ENCODE data around the gene FGFR3. TPM values are rescaled to one million over a fixed set of nuclear protein-coding genes. Genes with fewer than 3 reads are reported as not detected.

The FGFR3 gene
- total RNA-seq, 1 donor from 2014 or later = 2.9 TPM

DNA sequence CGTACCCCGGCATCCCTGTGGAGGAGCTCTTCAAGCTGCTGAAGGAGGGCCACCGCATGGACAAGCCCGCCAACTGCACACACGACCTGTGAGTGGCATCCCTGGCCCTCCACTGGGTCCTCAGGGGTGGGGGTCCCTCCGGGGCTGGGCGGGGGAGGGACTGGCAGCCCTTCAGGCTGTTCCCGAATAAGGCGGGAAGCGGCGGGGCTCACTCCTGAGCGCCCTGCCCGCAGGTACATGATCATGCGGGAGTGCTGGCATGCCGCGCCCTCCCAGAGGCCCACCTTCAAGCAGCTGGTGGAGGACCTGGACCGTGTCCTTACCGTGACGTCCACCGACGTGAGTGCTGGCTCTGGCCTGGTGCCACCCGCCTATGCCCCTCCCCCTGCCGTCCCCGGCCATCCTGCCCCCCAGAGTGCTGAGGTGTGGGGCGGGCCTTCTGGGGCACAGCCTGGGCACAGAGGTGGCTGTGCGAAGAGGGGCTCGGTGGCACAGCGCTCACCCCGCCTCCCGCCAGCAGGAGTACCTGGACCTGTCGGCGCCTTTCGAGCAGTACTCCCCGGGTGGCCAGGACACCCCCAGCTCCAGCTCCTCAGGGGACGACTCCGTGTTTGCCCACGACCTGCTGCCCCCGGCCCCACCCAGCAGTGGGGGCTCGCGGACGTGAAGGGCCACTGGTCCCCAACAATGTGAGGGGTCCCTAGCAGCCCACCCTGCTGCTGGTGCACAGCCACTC, 13.7 kb downstream of the FGFR3 start:
- DNase-seq (no peak), ATAC-seq (ENCODE audit: poor library complexity) (no peak)
- intact Hi-C loops (cut with DNase I) = no loop called here

DNA sequence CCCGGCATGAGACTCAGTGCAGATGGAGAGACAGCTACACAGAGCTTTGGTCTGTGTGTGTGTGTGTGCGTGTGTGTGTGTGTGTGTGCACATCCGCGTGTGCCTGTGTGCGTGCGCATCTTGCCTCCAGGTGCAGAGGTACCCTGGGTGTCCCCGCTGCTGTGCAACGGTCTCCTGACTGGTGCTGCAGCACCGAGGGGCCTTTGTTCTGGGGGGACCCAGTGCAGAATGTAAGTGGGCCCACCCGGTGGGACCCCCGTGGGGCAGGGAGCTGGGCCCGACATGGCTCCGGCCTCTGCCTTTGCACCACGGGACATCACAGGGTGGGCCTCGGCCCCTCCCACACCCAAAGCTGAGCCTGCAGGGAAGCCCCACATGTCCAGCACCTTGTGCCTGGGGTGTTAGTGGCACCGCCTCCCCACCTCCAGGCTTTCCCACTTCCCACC, 14.3 kb downstream of the FGFR3 start:
- DNase-seq (no peak), ATAC-seq (ENCODE audit: poor library complexity) (no peak)
- intact Hi-C loops (cut with DNase I) = no loop called here

DNA sequence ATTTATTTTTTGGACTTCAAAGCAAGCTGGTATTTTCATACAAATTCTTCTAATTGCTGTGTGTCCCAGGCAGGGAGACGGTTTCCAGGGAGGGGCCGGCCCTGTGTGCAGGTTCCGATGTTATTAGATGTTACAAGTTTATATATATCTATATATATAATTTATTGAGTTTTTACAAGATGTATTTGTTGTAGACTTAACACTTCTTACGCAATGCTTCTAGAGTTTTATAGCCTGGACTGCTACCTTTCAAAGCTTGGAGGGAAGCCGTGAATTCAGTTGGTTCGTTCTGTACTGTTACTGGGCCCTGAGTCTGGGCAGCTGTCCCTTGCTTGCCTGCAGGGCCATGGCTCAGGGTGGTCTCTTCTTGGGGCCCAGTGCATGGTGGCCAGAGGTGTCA, 15.3 kb downstream of the FGFR3 start:
- DNase-seq (no peak), ATAC-seq (ENCODE audit: poor library complexity) (no peak)
- intact Hi-C loops (cut with DNase I) = no loop called here

DNA sequence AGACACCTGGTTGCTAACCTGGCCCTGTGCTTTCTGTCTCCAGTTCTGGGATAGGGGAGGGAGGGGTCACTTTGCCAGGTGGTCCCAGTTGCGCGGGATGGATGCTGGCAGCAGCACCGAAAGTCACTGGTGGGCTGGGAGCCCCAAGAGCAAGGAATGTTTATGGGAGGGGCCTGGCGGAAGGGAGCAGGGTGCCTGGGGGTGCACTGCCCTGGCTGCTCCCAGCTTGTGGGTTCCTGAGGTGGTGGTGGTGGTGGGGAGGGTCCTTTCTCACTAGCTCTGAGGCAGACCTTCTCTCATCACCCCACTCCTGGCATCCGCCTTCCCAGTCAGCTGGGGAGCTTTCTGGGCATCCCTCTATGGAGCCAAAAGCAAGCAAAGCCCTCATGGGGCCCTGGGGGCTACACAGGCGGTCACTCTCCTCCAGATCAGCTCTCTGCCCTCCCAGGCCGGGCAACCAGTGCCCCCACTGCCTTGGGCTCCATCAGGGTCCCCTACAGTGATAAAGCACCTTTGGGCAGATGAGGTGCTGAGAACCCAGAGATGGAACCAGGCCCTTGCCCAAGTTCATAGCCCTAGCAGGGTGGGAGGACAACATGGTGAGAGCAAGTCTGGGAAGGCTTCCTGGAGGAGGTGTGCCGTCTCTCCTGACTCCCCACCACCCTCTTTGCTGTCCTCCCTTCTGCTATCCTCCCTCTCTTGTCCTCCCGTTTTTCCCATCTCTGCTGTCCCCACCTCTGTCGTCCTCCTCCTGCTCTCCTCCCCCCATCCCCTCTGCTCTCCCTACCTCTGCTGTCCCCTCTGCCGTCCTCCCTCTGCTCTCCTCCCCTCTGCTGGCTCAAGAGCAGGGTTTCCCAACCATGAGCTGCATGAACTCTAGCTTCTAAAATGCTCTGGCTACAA, 16.0 kb downstream of the FGFR3 start:
- intact Hi-C loops (cut with DNase I) = no loop called here

DNA sequence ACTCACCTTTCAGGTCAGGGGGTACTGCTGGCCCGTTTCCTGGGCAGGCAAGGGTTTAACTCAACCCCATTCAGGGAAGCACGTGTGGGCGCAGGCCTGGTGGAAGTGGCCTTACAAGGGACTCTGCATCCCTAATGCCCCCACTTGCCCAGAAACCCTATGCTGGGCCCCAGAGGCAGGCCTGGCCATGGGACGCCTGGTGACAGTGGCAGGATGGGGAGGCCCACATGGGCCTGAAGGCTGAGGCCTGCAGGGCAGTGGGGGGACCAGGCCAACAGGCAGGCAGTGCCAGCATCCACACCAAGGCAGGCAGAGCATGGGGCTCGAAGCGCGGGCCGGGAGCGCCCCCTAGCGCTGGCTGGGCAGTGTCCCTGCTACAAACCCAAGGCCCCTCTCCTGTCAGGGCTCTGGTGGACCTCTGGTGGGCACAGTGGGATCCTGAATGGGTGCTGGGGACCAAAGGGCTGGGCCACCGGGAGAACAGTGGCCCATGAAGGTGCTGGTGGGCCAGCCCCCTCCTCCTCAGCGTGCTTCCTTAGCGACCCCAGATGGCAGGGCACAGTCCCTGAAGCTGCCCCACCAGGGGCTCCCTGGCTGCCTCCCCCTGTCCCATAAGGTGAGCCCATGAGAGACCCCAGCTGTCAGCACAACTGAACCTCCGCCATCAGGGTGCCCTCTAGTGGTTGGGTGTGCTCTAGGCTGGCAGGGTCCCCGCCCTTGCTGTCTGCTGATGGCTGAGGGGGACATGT, 16.8 kb downstream of the FGFR3 start:
- ATAC-seq (ENCODE audit: poor library complexity) (peak; percentile 79), DNase-seq (peak; percentile 75)
- intact Hi-C loops (cut with DNase I) = loop anchor here (5.0 kb wide), 1 partner anchor 63 kb away; no protein-coding TSS in a partner anchor

More for the DNA sequence above, 16.0 kb downstream of the FGFR3 start:
- ATAC-seq (ENCODE audit: poor library complexity) (no peak), DNase-seq (no peak)

DNA sequence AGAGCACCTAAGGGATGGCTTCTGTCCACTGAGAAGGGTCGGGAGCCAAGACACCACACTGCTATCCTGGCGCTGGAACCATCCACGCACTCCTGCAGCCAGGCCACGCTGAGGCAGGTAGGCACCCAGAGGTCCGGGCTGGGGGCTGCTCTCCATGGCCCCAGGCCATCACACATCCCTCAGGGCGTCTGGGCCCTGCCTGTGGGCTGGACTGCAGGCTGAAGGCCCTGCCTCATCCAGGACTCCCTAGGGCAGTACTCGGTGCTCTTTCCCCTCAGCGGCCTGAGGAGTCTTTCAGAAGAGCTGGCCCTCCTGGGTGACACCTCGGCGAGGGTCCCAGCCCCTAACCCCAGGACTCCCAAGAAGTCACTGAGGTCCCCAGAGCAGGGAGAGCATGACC, 17.7 kb downstream of the FGFR3 start:
- intact Hi-C loops (cut with DNase I) = loop anchor here (5.0 kb wide), 1 partner anchor 63 kb away; no protein-coding TSS in a partner anchor
- ATAC-seq (ENCODE audit: poor library complexity) = no peak

DNA sequence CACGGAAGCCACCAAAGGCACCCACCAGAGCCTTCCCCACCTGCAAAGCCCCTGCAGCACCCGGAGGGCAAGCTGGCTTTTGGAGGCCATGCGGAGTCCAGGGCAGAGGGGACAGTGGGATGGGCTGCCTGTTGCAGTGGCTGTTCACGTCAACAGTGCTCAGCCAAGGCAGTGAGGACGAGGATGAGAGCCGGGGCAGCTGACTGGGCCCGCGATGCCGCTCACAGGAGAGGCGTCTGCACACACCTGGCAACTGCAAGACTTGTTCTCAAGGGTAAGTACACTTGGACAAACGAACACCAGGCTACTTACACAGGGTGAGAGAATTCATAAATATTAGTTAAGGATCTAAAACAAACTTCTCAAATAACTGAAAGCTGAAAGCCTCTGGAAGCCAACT, 19.6 kb downstream of the FGFR3 start:
- ATAC-seq (ENCODE audit: poor library complexity) = no peak
- no peak for DNase-seq
- intact Hi-C loops (cut with DNase I) = loop anchor here (5.0 kb wide), 1 partner anchor 65 kb away; no protein-coding TSS in a partner anchor

More for the DNA sequence above, 17.7 kb downstream of the FGFR3 start:
- no peak for DNase-seq

DNA sequence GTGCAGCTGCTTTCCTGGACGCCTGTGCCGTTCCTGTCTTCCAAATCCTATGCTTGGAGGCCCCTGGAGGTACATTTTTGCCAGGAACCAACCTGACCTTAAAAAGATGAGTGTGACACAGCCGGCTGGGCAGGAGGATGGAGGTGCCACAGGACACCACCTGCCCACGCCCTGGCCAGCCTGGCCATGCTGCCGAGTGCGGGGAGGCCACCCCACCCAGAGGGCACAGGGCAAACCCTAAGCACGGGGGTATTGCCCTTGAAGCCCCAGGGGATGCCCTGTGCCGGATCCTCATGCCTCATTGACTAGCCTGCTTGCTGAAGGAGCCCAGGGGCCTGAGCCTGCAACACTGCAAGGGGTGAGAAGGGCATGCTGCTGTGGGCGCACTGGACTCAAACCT, 20.1 kb downstream of the FGFR3 start:
- ATAC-seq (ENCODE audit: poor library complexity) (no peak), DNase-seq (no peak)
- intact Hi-C loops (cut with DNase I) = loop anchor here (5.0 kb wide), 1 partner anchor 66 kb away; no protein-coding TSS in a partner anchor

DNA sequence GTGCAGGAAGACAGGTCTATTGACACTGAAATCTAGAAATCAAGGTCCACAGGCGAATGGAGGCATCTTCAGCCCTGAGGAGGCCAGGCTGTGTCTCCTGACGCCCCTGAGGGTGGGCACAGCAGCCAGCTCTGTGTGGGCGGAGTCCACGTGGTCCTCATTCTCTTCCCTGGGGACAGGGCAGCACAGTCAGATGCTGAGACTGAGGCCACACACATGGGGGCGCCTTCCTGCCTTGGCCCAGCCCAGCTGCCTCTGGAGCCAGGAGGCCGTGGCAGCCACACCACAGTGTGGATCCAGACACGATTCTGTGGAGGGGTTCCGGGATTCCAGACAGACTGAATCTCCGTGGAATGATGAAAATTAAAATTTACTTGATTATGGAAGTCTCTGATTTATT, 20.8 kb downstream of the FGFR3 start:
- DNase-seq = no peak
- ATAC-seq (ENCODE audit: poor library complexity) = no peak
- intact Hi-C loops (cut with DNase I) = loop anchor here (5.0 kb wide), 1 partner anchor 67 kb away; no protein-coding TSS in a partner anchor

DNA sequence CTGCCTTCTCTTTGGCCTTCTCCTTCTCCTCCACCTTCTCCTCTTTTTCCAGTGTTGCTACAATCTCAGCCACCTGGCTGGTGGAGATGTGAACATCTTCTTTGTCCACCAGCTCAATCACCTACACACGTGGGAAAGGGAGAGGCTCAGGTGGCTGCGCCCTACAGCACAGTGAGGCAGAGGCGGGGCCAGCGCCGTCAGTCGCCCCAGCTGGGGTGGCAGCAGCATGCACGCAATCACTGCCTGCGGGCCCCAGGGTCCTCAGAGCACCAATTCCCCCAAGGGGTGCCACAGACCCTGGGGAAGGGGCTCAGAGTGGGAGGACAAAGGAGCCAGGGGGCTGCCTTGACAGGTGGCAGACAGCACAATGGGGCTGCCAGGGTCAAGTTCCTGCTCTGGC, 21.4 kb downstream of the FGFR3 start:
- ATAC-seq (ENCODE audit: poor library complexity) = no peak
- no peak for DNase-seq
- intact Hi-C loops (cut with DNase I) = loop anchor here (5.0 kb wide), 1 partner anchor 67 kb away; no protein-coding TSS in a partner anchor

DNA sequence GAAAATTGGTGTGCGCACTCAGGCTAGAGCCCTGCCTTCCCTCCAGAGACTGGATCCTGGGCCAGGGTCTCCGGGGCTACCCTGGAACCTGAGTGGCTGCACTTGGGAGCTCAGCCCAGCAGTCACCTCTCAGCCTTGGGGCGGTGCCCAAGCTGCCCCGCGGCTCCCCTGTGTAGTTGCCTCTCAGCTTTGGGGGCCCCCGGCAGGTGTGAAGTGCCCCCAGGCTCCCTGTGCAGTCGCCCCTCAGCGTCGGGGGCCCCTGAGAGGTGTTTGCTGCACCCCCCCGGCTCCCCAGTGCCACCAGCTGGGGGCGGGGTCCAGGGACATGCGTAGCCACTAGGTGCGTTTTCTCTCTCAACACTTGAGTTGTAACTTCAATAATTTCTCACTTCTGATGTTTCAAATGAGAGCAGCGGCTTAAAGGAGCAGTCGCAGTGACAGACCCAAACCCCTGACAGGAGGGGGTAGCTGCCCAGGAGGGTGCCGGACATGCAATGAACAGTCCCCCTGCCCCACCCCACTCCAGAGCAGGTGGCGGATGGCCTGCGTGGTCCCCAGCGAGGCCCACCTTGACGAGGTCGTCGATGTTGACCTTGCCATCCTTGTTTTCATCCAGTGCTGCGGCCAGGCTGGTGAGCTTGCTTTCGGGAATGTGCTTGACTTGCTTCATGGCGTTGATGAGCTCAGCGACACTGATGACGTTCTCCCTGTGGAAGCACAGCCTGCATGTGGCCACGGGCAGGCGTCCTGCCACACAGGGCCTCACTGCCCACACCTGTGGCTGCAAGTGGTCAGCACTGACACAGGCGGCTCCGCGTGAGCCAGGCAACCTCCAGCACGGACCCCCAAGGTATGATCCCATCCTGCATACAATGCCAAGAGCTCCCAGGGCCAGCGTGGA, 22.3 kb downstream of the FGFR3 start:
- intact Hi-C loops (cut with DNase I) = no loop called here
- DNase-seq = no peak
- ATAC-seq (ENCODE audit: poor library complexity) = no peak

DNA sequence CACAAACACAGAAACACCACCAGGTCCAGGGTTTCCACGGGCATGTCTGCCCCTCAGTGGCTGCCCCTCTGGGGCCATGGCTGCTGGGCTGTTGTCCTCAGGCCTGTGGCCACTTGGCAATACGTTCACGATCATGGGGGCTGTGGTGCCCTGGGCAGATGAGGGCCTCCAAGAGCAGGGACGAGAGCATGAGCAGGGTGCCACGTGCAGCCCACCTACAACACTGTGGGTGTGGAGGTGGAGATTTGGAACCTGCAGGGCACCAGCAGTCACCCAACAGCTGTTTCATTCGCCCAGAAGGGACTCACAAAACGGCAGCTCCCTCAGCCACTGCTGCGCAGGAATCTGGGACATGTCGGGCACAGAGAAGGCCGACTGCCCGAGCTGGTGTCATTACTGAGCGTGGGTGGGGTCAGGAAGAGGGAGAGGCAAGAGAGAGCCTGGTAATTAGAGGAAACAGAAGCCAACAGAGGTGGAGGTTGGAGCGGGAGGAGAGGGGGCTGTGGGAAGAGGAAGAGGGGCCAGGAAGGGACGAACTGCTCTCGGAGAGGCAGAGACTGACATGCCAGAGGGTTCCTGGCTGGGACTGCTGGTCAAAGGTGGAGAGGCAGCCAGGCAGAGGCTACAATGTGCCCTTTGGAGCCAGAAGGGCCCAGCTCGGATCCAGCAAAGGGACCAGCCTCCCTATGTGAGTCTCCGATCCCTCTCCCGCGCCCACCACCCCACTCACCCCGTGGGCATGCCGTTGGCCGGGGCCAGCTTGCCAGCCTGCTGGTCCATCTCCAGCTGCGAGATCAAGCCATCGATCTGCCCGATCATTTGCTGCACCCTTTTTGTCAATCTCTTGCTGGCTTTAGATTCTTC, 23.1 kb downstream of the FGFR3 start:
- ATAC-seq (ENCODE audit: poor library complexity) (no peak), DNase-seq (no peak)
- intact Hi-C loops (cut with DNase I) = no loop called here

DNA sequence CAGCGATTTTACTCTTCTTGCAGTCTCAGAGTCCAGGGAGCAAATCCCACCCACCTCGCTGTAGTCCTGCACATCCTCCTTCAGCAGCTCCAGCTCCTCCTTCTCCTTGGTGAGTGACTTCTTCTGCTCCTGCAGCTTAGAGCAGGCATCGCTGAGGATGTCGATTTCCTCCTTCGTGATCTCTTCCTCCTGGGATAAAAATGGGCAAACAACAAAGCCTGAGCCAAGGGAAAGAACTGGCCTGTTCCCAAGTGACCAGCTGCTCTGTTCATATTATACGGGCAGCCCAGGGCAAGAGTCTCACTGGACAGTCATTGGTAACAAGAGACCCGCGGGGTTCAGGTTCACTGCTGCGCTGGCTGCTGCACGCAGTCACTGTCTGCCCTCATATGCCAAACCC, 26.2 kb downstream of the FGFR3 start:
- no peak for DNase-seq
- intact Hi-C loops (cut with DNase I) = no loop called here

DNA sequence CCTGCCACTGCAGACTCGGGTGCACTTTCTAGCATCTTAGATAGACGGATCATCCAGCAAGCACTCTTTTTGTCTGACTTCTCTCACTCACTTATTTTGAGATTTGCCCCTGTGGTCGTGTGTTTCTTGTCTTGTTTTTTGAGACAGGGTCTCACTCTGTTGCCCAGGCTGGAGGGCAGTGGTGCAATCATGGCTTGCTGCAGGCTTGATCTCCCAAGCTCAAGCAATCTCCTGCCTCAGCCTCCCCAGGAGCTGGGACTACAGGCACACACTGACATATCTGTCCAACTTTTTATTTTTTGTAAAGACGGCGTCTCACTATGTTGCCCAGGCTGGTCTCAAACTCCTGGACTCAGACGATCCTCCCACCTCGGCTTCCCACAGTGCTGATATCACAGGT, 26.7 kb downstream of the FGFR3 start:
- intact Hi-C loops (cut with DNase I) = no loop called here
- DNase-seq = no peak
- no peak for ATAC-seq (ENCODE audit: poor library complexity)

More for the DNA sequence above, 26.2 kb downstream of the FGFR3 start:
- ATAC-seq (ENCODE audit: poor library complexity) = no peak

DNA sequence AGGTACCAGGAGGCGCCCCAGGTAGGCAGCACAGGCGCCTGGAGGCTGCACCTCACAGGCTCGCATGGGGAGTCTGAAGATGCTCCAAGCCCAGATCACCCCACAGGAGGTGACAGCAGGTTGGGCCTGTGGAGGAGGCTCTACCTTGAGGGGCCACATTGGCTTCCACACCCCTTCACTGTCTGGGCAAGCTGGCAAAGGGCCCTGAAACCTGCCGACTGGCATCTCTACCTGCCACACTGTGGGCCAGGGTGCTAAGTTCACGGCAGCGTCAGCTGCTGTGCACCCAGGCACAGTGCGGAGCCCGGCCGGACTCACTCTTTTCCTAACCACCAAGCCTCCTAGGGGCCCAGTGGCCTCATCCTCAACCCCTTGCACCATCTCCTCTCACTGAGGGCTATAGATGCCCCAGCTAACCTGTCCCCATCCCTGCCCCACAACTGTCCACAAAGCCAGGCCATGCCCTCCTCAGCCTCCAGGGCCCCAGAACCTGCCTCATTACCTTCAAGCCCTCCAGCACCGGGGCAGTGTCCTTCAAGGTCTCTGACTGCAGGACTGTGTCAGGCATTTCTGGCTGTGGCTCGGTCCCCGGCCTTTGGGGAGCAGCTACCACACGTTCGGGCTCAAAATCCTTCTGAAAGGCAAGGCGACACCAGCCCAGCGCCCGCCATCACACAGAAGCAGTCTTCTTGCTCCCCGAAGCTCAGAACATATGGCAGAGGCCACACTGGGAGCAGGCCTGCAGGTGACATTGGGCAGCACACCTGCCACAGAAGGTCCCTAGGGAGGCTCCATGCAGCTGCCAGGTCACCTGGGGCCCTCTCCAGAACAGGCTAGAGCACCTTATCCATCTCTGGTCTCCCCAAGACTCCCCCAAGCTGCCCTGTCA, 28.8 kb downstream of the FGFR3 start:
- ATAC-seq (ENCODE audit: poor library complexity) (no peak), DNase-seq (no peak)
- intact Hi-C loops (cut with DNase I) = no loop called here

Measured in Right ventricle myocardium superior (tissue), 1 donor.